Midbrain (tissue), 1 donor: ENCODE results near the gene OR4A16.

Experiments used
- DNase-seq: peaks from one replicate; lab custom pipeline; 2025; lab: John Stamatoyannopoulos, UW

OR4A16 gene, protein sequence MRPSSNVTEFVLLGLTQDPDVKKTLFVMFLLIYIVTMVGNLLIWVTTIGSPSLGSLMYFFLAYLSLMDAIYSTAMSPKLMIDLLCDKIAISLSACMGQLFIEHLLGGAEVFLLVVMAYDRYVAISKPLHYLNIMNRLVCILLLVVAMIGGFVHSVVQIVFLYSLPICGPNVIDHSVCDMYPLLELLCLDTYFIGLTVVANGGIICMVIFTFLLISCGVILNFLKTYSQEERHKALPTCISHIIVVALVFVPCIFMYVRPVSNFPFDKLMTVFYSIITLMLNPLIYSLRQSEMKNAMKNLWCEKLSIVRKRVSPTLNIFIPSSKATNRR

DNA sequence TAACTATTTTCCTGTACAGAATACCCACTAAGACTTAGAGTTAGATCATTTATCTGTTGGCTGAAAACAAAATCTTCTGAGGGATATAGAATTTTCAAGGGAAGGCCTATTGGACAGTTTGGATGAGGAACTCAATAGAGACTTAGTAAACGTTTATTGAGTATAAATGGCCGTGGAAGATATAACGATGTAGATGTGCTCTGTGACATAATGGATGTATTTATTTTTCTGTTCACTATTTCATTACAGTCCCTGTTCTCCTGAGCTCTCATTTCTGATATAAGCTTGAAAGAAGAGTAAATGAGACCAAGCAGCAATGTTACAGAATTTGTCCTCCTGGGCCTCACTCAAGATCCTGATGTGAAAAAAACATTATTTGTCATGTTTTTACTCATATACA, at the start of gene OR4A16:
Gene OR4A16, plus strand, starts transcription at position 301 of the 400 bp plus-strand sequence. Its CDS starts 0 bp downstream, at position 301.
- no peak for DNase-seq

DNA sequence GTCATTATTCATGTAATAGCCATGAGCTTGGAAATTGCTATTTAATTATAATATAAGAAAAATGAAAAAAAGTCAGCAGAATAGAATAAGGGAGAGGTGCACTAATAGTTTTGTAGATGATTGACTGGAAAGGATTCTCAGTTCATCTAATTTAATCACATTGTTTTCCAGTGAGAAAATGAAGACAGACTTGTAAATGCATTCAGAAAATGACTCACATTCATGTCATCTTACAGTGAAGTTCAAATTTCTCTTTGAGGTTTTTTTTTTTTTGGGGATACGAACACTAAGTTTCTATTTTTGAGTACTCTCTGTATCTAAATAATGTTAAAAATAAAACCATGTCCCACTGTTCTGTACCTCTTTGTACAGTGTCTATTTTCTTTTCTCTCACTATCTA, 18.5 kb upstream of the OR4A16 start:
- no peak for DNase-seq

DNA sequence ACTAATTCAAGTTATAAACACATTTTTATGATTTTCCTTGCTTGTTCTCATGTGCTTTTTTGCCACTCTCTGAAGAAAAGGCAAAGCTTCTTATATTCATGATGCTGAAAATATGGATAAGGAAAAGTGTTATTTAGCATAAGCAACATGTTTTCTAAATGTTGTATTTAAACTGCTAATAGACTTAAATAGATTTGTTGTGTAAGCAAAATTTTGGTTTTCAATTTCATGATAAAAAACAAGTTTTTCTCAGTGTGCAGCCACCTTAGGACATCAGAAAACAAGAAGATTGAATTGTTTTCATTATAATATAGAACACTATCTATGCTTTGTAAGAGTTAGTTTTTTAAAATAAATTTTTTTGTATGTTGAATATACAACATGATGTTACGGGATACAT, 2.3 kb downstream of the OR4A16 start:
- DNase-seq: no peak

DNA sequence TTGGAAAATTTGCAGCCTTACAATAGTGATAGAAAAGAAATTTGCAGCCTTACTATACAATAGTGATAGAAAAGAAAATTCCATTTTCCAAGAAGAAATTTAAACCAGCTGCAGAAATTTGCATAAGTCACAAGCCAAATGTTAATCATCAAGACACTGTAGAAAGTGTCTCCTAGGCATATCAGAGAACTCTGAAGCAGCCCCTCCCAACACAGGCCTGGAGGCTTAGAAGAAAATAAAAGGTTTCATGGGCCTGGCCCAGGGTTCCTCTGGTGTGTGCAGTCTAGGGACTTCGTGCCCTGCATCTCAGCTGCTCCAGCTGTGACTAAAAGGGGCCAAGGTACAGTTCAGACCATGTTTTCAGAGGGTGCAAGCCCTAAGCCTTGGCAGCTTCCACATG, 6.0 kb downstream of the OR4A16 start:
- DNase-seq: no peak

GRCh38 chr11:55357560-55358184, 14.7 kb downstream of the OR4A16 start:
- no peak for DNase-seq

- DNase-seq: no peak
Observed at GRCh38 chr11:55367674-55368073, 24.7 kb downstream of the OR4A16 start, which contains the start of gene OR4A15. Gene OR4A15 (plus strand): TSS chr11:55367974. CDS start chr11:55367974, 0 bp downstream.
